Measurements from ENCODE around the gene SETD5.
A peak's percentile ranks its signal among the peaks of the same experiment; 100 is the strongest.

Gene SETD5

DNA sequence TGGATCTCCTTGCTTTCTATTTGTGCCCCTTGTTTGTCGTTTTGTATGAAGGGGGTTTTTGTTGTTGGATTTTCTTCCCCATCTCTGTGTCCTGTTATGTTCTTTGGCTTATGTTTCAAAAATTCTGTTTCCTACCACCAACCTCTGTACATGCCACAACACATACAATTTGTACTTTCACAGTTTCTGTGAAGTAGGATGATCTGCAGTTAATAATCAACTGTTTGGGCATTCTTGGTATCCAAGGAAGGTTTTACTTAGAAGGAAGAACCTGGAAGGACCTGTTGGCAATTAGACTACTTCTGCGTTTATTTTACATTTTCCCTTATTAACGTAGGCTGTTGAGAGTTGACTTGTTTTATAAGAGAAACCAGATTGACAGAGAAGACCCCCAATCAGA lies 8.3 kb downstream of the SETD5 start:
- no peaks in the 10 kb centered on the region for H3K9me2 ChIP-seq (replicated peaks; ENCODE audit: control insufficient read depth, low read length)
- no peaks in the 10 kb centered on the region for H3K9me3 ChIP-seq (ENCODE audit: control insufficient read depth, insufficient read depth, low read length)
- peaks cover 100% of the 10 kb centered on the region for H3K79me2 ChIP-seq (ENCODE audit: control insufficient read depth, low read length)
- TF ChIP-seq, protein P1, sequence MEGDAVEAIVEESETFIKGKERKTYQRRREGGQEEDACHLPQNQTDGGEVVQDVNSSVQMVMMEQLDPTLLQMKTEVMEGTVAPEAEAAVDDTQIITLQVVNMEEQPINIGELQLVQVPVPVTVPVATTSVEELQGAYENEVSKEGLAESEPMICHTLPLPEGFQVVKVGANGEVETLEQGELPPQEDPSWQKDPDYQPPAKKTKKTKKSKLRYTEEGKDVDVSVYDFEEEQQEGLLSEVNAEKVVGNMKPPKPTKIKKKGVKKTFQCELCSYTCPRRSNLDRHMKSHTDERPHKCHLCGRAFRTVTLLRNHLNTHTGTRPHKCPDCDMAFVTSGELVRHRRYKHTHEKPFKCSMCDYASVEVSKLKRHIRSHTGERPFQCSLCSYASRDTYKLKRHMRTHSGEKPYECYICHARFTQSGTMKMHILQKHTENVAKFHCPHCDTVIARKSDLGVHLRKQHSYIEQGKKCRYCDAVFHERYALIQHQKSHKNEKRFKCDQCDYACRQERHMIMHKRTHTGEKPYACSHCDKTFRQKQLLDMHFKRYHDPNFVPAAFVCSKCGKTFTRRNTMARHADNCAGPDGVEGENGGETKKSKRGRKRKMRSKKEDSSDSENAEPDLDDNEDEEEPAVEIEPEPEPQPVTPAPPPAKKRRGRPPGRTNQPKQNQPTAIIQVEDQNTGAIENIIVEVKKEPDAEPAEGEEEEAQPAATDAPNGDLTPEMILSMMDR (IDR thresholded peaks at IDR 0.05; ENCODE audit: low read depth, low read length, poor library complexity, severe bottlenecking), result no peak
- no peak for TF ChIP-seq EZH2phosphoT487 (IDR thresholded peaks at IDR 0.05; ENCODE audit: borderline replicate concordance, low read length)
- H4K20me1 ChIP-seq (ENCODE audit: control insufficient read depth, insufficient read depth, low read depth, low read length), result peaks cover 66% of the 10 kb centered on the region
- no peaks in the 10 kb centered on the region for H3F3A ChIP-seq (ENCODE audit: control insufficient read depth, insufficient read depth)
- peaks cover 94% of the 10 kb centered on the region for H3K4me1 ChIP-seq (ENCODE audit: control insufficient read depth, low read length)
- no peaks in the 10 kb centered on the region for H3K27me3 ChIP-seq (ENCODE audit: control insufficient read depth, low read length)
- H3K36me3 ChIP-seq (ENCODE audit: control insufficient read depth, low read length), result peaks cover 15% of the 10 kb centered on the region
- peak overlapping the region; percentile 48 for H3K4me2 ChIP-seq (ENCODE audit: low read length)
- no peak overlapping the region for H3K27ac ChIP-seq (ENCODE audit: low read depth, low read length)
- peak overlapping the region; percentile 16 for H3K4me3 ChIP-seq (ENCODE audit: low read length)

DNA sequence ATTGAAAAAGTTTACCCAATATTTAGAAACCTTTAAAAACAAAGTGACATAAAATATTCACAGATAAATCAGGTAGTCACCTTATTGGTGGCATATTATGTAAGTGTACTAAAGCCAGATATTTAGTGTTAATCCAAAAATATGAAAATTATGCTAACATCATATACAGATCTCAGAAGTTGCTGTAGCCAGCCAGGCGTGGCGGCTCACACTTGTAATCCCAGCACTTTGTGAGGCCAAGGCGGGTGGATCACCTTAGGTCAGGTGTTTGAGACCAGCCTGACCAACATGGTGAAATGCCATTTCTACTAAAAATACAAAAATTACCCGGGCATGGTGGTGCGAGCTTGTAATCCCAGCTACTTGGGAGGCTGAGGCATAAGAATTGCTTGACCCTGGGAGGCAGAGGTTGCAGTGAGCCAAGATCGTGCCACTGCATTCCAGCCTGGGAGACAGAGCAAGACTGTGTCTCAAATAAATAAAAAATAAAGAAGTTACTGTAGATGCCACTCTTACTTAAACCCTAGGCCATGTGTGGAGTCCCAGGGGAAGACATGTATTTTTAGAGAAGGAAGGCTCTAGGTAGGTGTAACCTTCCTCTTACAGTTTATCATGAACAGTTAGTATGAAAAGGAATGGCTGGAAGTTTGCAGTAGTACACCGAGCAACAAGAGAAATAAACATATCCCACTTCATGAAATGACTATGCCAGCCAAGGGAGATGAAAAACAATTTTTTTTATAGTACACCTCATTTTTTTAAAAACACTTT lies 9.6 kb downstream of the SETD5 start:
- no peak for TF ChIP-seq EZH2phosphoT487 (IDR thresholded peaks at IDR 0.05; ENCODE audit: borderline replicate concordance, low read length)
- TF ChIP-seq, protein P1 (IDR thresholded peaks at IDR 0.05; ENCODE audit: low read depth, low read length, poor library complexity, severe bottlenecking), result no peak
- H3K9me3 ChIP-seq (ENCODE audit: control insufficient read depth, insufficient read depth, low read length), result no peaks in the 10 kb centered on the region
- peaks cover 14% of the 10 kb centered on the region for H3K36me3 ChIP-seq (ENCODE audit: control insufficient read depth, low read length)
- H3K4me1 ChIP-seq (ENCODE audit: control insufficient read depth, low read length), result peaks cover 82% of the 10 kb centered on the region
- H3K9me2 ChIP-seq (replicated peaks; ENCODE audit: control insufficient read depth, low read length), result no peaks in the 10 kb centered on the region
- peaks cover 100% of the 10 kb centered on the region for H3K79me2 ChIP-seq (ENCODE audit: control insufficient read depth, low read length)
- H3K4me2 ChIP-seq (ENCODE audit: low read length), result peak overlapping the region; percentile 48
- no peak overlapping the region for H3K4me3 ChIP-seq (ENCODE audit: low read length)
- no peak overlapping the region for H3K27ac ChIP-seq (ENCODE audit: low read depth, low read length)
- H3K27me3 ChIP-seq (ENCODE audit: control insufficient read depth, low read length), result no peaks in the 10 kb centered on the region
- H4K20me1 ChIP-seq (ENCODE audit: control insufficient read depth, insufficient read depth, low read depth, low read length), result peaks cover 61% of the 10 kb centered on the region
- no peaks in the 10 kb centered on the region for H3F3A ChIP-seq (ENCODE audit: control insufficient read depth, insufficient read depth)

DNA sequence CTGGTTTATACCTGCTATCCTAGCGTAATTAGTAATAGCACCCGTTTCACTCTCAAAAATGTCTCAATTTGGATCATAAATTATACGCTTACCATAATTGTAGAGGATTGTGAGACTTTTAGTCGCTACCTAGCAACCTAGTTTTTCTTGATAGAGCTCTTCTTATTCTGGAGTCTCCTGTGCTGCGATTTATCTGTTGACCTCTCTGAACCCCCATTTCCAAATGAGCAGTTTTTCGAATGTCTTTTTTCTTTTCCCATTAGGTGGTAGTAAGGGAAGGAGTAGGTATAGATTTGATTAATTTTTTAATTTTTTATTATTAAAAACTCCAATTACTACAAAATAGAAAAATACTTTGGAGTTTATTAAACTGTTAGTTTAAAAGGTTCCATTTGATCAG lies 10.6 kb downstream of the SETD5 start:
- Histone ChIP-seq H3K27ac (ENCODE audit: low read depth, low read length) (no peak overlapping the region), H3K9me2 (replicated peaks; ENCODE audit: control insufficient read depth, low read length) (no peaks in the 10 kb centered on the region), H3K36me3 (ENCODE audit: control insufficient read depth, low read length) (peaks cover 11% of the 10 kb centered on the region), H3F3A (ENCODE audit: control insufficient read depth, insufficient read depth) (no peaks in the 10 kb centered on the region; the same call in 1 of the 2 replicates), H4K20me1 (ENCODE audit: control insufficient read depth, insufficient read depth, low read depth, low read length) (peaks cover 56% of the 10 kb centered on the region), H3K4me1 (ENCODE audit: control insufficient read depth, low read length) (peaks cover 71% of the 10 kb centered on the region), H3K4me3 (ENCODE audit: low read length) (no peak overlapping the region), H3K27me3 (ENCODE audit: control insufficient read depth, low read length) (no peaks in the 10 kb centered on the region), H3K4me2 (ENCODE audit: low read length) (no peak overlapping the region), H3K79me2 (ENCODE audit: control insufficient read depth, low read length) (peaks cover 100% of the 10 kb centered on the region), H3K9me3 (ENCODE audit: control insufficient read depth, insufficient read depth, low read length) (no peaks in the 10 kb centered on the region)
- no peak for TF ChIP-seq EZH2phosphoT487 (IDR thresholded peaks at IDR 0.05; ENCODE audit: borderline replicate concordance, low read length)
- TF ChIP-seq, protein P1 (IDR thresholded peaks at IDR 0.05; ENCODE audit: low read depth, low read length, poor library complexity, severe bottlenecking), result no peak

Measured in DOHH2 (cell line).